Measurements from ENCODE around the gene PDX1. TPM values are rescaled to one million over a fixed set of nuclear protein-coding genes. Genes with fewer than 3 reads are reported as not detected.
A peak's percentile ranks its signal among the peaks of the same experiment; 100 is the strongest.

The PDX1 gene
- total and polyA plus RNA-seq, 2 of the 13 experiments (the other 11 are each of a cell fraction or from before 2014, with no cell fraction given): 0.07 TPM; not detected in 1

DNA sequence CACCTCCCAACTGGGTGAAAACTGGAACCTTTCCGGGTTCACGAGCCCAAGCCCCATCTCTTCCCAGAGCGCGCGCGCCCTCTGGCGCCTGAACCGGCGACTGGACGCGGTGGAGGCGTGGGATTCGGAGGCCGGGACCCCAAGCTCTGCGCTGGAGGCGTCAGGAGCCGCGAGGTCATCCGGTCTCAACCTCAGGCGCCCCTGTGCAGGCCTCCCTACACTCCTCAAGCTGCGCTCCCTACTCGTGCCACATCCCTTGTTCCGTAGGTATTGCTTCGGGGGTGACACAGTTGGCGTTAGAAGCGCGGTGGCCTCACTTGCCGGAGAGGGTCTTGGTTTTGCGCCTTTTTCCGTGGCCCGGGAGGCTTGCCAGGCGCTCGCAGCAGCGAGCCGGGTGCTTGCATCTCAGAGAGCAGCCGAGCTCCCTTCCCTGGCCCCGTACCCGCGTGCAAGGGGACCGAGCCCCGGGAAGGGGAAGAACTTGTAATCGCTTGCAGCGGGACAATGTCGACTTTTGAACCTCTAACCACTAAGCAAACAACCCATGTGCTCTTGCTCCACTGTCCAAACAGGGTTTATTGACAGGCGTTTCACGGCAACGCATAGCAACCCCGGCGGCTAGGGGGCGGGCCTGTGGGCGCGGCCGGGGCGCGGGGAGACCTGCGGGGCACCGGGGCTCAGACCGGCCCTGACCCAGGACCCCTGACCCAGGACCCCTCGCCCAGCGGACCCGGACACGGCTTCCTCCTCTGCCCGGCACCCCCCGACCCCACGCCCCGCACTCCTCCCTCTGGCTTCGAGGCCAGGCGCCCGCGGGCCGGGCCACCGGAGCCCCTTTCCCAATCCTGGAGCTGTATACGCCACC is 40.8 kb downstream of the PDX1 start (continued):
- TF ChIP-seq, protein P1, sequence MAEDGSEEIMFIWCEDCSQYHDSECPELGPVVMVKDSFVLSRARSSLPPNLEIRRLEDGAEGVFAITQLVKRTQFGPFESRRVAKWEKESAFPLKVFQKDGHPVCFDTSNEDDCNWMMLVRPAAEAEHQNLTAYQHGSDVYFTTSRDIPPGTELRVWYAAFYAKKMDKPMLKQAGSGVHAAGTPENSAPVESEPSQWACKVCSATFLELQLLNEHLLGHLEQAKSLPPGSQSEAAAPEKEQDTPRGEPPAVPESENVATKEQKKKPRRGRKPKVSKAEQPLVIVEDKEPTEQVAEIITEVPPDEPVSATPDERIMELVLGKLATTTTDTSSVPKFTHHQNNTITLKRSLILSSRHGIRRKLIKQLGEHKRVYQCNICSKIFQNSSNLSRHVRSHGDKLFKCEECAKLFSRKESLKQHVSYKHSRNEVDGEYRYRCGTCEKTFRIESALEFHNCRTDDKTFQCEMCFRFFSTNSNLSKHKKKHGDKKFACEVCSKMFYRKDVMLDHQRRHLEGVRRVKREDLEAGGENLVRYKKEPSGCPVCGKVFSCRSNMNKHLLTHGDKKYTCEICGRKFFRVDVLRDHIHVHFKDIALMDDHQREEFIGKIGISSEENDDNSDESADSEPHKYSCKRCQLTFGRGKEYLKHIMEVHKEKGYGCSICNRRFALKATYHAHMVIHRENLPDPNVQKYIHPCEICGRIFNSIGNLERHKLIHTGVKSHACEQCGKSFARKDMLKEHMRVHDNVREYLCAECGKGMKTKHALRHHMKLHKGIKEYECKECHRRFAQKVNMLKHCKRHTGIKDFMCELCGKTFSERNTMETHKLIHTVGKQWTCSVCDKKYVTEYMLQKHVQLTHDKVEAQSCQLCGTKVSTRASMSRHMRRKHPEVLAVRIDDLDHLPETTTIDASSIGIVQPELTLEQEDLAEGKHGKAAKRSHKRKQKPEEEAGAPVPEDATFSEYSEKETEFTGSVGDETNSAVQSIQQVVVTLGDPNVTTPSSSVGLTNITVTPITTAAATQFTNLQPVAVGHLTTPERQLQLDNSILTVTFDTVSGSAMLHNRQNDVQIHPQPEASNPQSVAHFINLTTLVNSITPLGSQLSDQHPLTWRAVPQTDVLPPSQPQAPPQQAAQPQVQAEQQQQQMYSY (CRISPR knock-in tag; IDR thresholded peaks at IDR 0.05): no peak; the same call in 1 of the 2 replicates
- TF ChIP-seq BATF2 (CRISPR knock-in tag; IDR thresholded peaks at IDR 0.05): peak; percentile 66; the same call in 1 of the 2 replicates
- no peak for TF ChIP-seq ZKSCAN1 (IDR thresholded peaks at IDR 0.05; ENCODE audit: low read length)
- TF ChIP-seq ZNF644 (CRISPR knock-in tag; IDR thresholded peaks at IDR 0.05; ENCODE audit: low read depth): 0 out of 2 replicates have a peak, but pooled peaks have one; percentile 44
- TF ChIP-seq TIGD3 (CRISPR knock-in tag; IDR thresholded peaks at IDR 0.05; ENCODE audit: borderline replicate concordance): 0 out of 2 replicates have a peak, but pooled peaks have one; percentile 69
- TF ChIP-seq MAFG (CRISPR knock-in tag; IDR thresholded peaks at IDR 0.05): no peak
- TF ChIP-seq, protein P2, sequence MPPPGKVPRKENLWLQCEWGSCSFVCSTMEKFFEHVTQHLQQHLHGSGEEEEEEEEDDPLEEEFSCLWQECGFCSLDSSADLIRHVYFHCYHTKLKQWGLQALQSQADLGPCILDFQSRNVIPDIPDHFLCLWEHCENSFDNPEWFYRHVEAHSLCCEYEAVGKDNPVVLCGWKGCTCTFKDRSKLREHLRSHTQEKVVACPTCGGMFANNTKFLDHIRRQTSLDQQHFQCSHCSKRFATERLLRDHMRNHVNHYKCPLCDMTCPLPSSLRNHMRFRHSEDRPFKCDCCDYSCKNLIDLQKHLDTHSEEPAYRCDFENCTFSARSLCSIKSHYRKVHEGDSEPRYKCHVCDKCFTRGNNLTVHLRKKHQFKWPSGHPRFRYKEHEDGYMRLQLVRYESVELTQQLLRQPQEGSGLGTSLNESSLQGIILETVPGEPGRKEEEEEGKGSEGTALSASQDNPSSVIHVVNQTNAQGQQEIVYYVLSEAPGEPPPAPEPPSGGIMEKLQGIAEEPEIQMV (CRISPR knock-in tag; IDR thresholded peaks at IDR 0.05; ENCODE audit: low read depth): peak; percentile 67; the same call in 1 of the 2 replicates
- TF ChIP-seq, protein P3, sequence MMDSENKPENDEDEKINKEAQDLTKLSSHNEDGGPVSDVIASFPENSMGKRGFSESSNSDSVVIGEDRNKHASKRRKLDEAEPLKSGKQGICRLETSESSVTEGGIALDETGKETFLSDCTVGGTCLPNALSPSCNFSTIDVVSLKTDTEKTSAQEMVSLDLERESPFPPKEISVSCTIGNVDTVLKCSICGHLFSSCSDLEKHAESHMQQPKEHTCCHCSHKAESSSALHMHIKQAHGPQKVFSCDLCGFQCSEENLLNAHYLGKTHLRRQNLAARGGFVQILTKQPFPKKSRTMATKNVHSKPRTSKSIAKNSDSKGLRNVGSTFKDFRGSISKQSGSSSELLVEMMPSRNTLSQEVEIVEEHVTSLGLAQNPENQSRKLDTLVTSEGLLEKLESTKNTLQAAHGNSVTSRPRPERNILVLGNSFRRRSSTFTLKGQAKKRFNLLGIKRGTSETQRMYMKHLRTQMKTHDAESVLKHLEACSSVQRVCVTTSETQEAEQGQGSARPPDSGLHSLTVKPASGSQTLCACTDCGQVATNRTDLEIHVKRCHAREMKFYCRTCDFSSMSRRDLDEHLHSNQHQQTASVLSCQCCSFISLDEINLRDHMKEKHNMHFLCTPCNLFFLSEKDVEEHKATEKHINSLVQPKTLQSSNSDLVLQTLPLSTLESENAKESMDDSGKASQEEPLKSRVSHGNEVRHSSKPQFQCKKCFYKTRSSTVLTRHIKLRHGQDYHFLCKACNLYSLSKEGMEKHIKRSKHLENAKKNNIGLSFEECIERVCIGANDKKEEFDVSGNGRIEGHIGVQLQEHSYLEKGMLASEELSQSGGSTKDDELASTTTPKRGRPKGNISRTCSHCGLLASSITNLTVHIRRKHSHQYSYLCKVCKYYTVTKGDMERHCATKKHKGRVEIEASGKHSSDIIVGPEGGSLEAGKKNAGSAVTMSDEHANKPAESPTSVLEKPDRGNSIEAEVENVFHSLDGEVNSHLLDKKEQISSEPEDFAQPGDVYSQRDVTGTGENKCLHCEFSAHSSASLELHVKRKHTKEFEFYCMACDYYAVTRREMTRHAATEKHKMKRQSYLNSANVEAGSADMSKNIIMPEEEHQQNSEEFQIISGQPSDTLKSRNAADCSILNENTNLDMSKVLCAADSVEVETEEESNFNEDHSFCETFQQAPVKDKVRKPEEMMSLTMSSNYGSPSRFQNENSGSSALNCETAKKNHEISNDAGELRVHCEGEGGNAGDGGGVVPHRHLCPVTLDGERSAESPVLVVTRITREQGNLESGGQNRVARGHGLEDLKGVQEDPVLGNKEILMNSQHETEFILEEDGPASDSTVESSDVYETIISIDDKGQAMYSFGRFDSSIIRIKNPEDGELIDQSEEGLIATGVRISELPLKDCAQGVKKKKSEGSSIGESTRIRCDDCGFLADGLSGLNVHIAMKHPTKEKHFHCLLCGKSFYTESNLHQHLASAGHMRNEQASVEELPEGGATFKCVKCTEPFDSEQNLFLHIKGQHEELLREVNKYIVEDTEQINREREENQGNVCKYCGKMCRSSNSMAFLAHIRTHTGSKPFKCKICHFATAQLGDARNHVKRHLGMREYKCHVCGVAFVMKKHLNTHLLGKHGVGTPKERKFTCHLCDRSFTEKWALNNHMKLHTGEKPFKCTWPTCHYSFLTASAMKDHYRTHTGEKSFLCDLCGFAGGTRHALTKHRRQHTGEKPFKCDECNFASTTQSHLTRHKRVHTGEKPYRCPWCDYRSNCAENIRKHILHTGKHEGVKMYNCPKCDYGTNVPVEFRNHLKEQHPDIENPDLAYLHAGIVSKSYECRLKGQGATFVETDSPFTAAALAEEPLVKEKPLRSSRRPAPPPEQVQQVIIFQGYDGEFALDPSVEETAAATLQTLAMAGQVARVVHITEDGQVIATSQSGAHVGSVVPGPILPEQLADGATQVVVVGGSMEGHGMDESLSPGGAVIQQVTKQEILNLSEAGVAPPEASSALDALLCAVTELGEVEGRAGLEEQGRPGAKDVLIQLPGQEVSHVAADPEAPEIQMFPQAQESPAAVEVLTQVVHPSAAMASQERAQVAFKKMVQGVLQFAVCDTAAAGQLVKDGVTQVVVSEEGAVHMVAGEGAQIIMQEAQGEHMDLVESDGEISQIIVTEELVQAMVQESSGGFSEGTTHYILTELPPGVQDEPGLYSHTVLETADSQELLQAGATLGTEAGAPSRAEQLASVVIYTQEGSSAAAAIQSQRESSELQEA (CRISPR knock-in tag; IDR thresholded peaks at IDR 0.05; ENCODE audit: not compliant biosample characterization): no peak
- TF ChIP-seq ZKSCAN5 (CRISPR knock-in tag; IDR thresholded peaks at IDR 0.05): no peak
- peak; percentile 53; the same call in 1 of the 2 replicates for TF ChIP-seq ZNF703 (CRISPR knock-in tag; IDR thresholded peaks at IDR 0.05; ENCODE audit: borderline replicate concordance)
- TF ChIP-seq CEBPG (CRISPR knock-in tag; IDR thresholded peaks at IDR 0.05): peak; percentile 79
- peak; percentile 78 for TF ChIP-seq RXRB (CRISPR knock-in tag; IDR thresholded peaks at IDR 0.05; ENCODE audit: borderline replicate concordance)
